Raji (cell line): ENCODE results near the gene RHCG.

Experiments
- POLR2A ChIP-seq: IDR thresholded peaks from 2 replicates; pipeline ENCODE4 v1.6.1; 2011; ENCODE audit warnings: low read depth, low read length, control low read depth; ENCODE audit not compliant: insufficient read depth

The RHCG gene

DNA sequence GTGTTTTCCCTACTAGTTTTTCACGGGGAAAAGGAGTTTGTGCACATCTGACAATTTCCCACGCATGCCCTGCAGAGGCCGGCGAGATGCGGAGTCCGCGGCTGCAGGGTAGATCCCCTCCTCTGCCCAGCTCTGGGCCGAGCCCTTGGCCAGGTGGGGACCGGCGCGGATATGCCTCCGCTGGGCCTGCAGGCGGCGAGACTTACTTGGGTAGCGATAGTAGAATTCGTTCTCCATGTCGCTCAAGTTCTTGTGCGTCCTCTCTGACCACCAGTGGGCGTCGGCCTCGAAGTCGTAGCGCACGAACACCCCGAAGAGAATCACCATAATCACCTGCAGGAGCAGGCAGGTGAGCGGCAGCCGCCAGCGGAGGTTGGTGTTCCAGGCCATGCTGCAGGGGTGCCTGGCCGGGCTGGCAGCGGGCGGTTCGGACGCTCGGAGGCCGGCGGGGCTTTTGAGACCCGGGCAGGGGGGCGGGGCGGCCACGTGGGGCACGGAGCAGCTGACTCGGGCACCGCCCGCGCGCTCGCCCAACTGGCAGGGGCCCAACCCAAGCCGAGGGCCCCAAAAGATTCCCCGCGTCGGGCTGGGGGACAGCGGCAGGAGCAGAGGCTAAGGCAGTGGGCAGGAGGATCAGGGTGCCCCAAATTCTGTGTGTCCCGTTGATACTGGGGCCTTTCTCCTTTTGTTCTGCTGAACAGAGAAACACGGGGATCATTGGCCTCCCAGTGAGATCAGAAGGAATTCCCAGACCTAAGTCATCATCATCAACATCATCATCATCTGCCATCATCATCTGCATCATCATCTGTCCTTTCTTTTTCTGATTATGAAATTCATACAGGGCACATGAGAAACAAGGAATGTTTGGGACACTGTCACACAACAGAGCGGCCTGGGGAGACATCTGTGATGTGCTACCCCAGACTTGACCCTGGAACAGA, at the start of gene RHCG:
RHCG (minus strand) TSS at position 429 of the 944 bp plus-strand sequence; CDS start at position 390, 39 bp downstream.
- TF ChIP-seq POLR2A: no peak

DNA sequence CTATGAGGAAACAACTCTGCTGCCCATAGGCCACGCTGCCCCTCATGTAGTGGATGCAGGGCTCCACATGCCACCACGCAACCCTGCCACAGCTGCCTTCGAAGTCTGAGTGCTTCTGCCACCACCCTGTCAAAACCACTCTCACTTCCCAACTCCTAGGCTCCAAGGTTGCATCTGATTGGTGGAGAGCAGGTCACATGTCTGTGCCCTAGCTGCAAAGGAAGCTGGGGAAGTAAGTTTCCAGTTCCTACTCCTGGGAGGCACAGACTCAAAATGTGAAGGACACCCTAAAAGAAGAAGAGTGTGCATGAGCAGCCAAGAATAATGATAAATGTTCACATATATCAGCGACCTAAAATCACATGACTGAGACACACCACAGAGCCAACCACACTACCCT, 47.0 kb upstream of the RHCG start:
- no peak for TF ChIP-seq POLR2A

DNA sequence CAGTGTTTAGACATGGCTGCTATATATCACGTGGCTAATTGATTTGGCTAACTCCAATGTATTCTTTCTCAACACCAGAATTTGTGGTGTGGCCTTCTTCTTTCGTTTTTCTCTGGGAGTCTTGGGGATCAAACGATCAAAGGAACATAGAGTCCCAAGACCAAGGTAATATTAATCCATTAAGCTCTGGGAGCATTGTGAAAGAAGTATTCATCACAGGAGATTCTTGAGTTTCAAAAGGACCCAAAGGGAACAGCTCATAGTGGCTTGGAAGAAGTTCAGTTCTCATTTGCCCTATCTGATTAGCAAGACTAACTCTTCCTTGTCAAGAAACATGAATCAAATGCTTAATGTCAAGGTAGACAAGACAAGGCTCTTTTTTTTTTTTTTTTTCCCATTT, 46.0 kb upstream of the RHCG start:
- no peak for TF ChIP-seq POLR2A

GRCh38 chr15:89539027-89539426, 42.6 kb upstream of the RHCG start:
- no peak for TF ChIP-seq POLR2A

DNA sequence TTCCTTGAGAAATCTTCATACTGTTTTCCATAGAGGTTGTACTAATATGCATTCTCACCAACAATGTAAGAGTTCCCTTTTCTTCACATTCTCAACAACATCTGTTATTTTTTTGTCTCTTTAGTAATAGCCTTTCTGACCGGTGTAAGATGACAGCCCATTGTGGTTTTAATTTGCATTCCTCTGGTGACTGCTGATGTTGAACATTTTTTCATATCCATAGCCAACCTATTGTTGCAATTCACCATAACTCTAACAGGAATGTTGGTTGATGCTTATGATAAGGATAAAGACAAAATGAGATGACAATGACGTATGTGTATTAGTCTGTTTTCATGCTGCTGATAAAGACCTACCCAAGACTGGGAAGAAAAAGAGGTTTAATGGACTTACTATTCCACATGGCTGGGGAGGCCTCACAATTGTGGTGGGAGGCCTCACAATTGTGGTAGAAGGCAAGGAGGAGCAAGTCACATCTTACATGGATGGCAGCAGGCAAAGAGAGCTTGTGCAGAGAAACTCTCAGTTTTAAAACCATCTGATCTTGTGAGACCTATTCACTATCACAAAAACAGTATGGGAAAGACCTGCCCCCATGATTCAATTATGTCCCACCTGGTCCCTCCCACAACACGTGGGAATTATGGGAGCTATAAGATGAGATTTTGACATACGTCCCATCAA, 37.6 kb upstream of the RHCG start:
- TF ChIP-seq POLR2A: no peak

- TF ChIP-seq POLR2A: no peak
These were observed 35.6 kb upstream of the RHCG start for GRCh38 chr15:89531796-89532537.

GRCh38 chr15:89530976-89531375, 34.6 kb upstream of the RHCG start:
- TF ChIP-seq POLR2A: no peak

DNA sequence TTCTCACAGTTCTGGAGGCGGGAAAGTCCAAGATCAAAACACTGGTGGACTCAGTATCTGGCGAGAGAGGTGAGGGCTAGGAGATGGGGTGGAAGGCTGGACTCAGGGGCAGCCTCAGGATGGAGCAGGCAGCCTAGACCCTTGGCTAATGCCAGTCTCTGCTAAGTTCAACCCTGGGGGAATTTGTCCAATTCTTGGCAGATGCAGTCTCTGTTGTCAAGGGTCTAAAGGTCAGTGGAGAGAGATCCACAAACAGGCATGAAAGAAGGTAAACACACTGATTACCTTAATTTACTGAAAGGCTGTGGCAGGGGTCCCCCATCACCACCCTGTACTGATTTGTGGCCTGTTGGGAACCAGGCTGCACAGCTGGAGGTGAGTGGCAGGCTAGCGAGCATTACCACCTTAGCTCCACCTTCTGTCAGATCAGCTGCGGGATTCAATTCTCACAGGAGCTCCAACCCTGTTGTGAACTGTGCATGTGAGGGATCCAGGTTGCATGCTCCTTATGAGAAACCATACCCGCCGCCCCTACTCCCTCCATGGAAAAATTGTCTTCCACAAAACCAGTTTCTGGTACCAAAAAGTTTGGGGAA, 32.5 kb upstream of the RHCG start:
- TF ChIP-seq POLR2A: no peak

DNA sequence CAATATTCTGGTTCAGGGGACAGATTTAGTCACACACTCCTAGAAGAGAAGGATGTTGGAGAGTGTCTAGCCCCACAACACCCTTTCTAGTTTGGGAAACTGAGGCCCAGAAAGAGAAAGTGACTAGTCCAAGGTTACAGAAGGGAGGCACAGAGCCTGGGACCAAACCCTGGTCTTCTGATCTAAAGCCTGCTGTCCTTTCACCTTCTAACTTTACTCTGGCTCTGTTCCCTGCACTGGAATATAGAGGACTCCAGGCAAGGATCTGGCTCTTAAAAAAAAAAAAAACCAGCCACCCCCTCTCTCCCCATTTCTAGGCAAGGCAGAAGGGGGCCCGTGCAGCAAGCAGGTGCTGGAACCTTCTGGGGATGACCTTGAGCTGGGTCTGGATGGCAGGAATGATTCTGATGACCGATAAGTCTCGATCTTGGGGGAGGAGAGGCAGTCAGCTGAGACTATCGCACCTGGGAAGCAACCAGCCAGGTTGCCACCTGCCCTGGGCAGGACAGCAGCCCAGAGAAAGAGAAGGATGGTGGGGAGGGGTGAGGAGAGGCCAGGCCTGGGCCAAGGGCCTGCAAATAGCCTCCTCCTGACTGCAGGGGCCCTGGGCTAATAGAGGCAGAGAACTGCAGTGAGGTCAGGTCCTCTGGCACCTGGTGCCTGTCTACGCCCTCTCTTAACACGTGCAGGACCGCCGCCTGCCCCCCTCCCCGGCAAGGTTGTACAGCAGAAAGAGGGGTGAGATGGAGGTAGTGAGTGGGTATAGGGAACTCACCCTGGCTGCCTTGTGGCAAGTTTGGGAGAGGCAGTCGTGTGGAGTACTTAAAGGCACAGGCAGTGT, 30.4 kb upstream of the RHCG start:
- no peak for TF ChIP-seq POLR2A

- TF ChIP-seq POLR2A: no peak
These were observed 29.8 kb upstream of the RHCG start for GRCh38 chr15:89526181-89526580.

- TF ChIP-seq POLR2A: no peak
These were observed 27.8 kb upstream of the RHCG start for GRCh38 chr15:89524184-89524583.

DNA sequence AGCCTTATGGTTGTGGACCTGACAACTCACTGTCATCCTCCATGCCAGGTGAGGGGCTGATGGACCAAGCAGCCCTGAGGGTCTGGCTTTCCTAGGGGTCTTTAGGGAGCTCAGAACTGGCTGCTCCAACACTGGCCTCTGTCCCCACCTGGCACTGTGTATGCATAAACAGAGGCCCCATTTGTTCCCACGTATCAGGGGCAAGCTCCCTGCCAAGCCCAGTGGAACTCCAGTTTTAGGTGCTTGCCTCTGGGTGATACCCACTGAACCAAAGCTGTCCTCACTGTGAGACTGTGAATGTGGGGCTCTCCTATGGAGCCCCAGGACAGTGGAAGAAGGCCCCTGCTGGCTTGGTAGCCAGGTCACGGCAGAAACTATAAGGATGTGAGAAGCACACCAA, 26.7 kb upstream of the RHCG start:
- TF ChIP-seq POLR2A: no peak

DNA sequence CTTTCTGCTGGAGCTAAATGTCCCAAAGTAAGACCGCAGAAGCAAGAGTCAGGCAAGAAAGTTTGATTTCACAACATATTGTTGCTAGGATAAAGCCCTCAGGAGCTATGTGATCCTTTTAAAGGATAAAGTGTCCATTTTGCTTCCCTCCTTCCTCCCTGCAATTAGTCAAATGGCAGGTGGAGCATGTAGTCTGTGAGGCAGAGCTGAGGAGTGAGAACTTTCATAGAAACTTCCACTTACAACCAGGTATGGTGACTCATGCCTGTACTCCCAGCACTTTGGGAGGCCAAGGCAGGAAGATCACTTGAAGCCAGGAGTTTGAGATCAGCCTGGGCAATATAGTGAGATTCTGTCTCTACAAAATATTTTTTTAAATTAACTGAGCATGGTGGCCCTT, 25.2 kb upstream of the RHCG start:
- no peak for TF ChIP-seq POLR2A

GRCh38 chr15:89515477-89515876, 19.1 kb upstream of the RHCG start:
- TF ChIP-seq POLR2A: no peak
